GM18519 (cell line): ENCODE results near the gene SLC7A14.
A peak's percentile ranks its signal among the peaks of the same experiment; 100 is the strongest.

ENCODE experiments used
- ATAC-seq: cut with Tn5 transposase; IDR thresholded peaks from one replicate; pipeline ENCODE4 v1.9.1; 2021; ENCODE audit warnings: mild to moderate bottlenecking, moderate library complexity; ENCODE audit not compliant: unreplicated experiment, low FRiP score

Gene SLC7A14

GRCh38 chr3:170437176-170437575 is 148.7 kb downstream of the SLC7A14 start:
- ATAC-seq: no peak

DNA sequence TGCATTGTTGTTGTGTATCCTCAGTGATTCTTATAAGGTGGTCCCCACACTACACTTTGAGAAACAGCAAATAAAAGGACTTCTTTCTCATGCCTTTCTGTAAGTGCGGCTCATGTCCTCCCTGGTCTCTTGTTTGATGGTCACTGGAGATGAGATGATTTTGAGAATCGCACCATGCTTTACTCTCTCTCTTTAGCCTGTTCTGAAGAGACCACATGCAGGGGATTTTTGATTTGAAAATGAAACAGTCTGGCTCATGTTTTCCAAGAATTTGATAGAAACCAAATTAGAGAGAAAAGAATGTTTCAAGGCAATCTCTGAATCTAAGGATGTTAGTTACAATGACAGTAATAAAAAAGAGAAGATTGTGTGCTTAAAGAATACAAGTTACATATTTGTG is 149.2 kb downstream of the SLC7A14 start:
- no peak for ATAC-seq

GRCh38 chr3:170432416-170432815 is 153.5 kb downstream of the SLC7A14 start:
- no peak for ATAC-seq

- no peak for ATAC-seq
Measured at GRCh38 chr3:170431054-170431453, 154.8 kb downstream of the SLC7A14 start.

- no peak for ATAC-seq
Measured at GRCh38 chr3:170429050-170429449, 156.8 kb downstream of the SLC7A14 start.

GRCh38 chr3:170428095-170428494 is 157.8 kb downstream of the SLC7A14 start:
- ATAC-seq: no peak

- ATAC-seq: no peak
Measured at GRCh38 chr3:170426240-170426797, 159.6 kb downstream of the SLC7A14 start.

- ATAC-seq: no peak
Measured at GRCh38 chr3:170425491-170426239, 160.2 kb downstream of the SLC7A14 start.

DNA sequence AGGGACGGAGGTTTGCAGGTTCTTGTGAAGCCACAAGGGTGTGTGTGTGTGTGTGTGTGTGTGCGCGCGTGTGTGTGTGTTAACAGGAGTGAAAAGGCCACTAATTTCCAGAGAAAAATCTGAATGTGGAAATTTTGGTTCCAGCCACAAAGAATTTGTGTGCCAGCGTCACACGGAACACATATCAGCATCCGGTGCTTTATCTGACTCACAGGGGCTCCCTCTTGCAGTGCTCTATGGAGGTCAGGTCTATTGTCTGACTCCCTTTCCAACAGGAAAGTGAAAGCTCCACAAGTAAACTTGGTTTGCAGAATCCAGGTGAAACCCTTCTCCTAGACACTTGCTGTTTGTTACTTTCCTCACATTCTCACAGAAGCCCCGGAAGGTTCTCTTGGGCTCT is 161.0 kb downstream of the SLC7A14 start:
- ATAC-seq: no peak

GRCh38 chr3:170423001-170423615 is 162.8 kb downstream of the SLC7A14 start:
- ATAC-seq: no peak

DNA sequence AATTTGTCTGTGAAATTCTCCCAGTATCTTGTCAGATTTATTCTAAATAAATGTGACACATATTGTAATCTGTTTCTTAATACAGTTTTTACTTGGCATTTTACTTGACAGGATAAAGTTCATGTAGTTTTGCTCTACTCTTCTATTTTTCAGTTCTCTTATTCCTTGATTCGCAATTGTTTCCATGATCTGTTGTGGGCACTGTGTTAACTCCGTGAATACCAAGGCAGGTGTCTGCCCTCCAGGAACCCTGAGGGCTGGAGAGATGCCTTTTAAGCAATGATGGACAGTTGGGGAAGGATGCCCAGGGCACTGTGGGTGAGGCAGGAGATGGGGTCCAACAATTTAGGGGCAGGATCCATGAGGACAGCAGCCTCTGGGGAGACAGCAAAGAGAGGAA is 164.1 kb downstream of the SLC7A14 start:
- ATAC-seq: no peak

- no peak for ATAC-seq
Measured at GRCh38 chr3:170421111-170421641, 164.7 kb downstream of the SLC7A14 start.

GRCh38 chr3:170420307-170420821 is 165.5 kb downstream of the SLC7A14 start:
- no peak for ATAC-seq

GRCh38 chr3:170419557-170420087 is 166.3 kb downstream of the SLC7A14 start:
- ATAC-seq: no peak

- ATAC-seq: no peak
Measured at GRCh38 chr3:170418422-170419398, 167.2 kb downstream of the SLC7A14 start, which contains the start of gene CLDN11. CLDN11 (plus strand) TSS chr3:170418868; CDS start chr3:170419067, 199 bp downstream.

DNA sequence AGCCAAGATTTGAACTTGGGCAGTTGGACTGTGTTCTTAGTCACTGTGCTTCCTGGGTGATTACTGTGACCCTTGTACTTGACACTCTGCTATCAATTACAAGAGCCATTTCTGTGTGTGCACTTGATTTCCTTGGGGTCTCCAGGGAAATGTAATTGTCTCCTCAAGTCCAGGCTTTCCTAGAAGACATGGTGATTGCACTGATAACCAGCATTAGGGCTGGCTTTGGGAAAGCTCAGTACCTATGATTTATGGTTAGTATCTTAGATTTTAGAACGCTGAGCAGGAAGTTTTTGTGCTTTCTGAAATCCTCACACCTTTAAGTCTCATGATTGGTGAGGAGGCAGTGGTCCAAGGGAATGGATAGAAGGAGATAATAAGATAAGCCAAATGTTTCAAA is 168.8 kb downstream of the SLC7A14 start:
- no peak for ATAC-seq

GRCh38 chr3:170414202-170414663 is 171.6 kb downstream of the SLC7A14 start:
- peak; percentile 39 for ATAC-seq

- no peak for ATAC-seq
Measured at GRCh38 chr3:170413291-170413690, 172.6 kb downstream of the SLC7A14 start.

DNA sequence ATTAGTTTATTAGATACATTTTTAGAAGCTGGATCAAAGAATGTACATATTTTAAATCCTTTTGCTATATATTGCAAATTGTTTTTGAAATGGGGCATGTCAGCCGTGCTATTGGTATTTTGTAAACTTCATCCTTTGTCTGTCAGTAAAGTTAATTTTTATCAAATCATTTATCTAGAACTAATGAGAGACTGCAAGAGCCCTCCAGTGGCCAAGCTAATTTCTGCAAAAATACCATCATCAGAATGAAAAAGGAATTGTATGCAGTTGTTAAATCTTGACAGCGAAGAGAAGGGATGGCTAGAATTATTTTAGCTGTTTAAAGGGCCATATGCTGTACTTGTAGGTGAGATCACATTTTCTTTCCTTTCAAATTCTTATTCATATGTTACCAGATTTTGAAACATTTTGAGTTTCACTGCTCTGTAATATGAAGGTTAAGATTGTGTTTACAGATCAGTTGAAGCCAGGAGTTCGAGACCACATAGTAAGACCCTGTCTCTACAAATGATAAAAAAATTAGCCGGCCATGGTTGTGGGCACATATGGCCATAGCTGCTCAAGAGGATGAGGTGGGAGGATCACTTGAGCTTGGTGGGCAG is 175.3 kb downstream of the SLC7A14 start:
- ATAC-seq: no peak
